GM03348 (cell line): ENCODE results near the gene WDR5.
A peak's percentile ranks its signal among the peaks of the same experiment; 100 is the strongest.

Experiments used
- DNase-seq: peaks from one replicate; pipeline ENCODE4 v3.0.0; 2012; ENCODE audit warnings: low spot score

WDR5 gene

GRCh38 chr9:134132208-134132870 lies 3.5 kb upstream of the WDR5 start:
- DNase-seq, result no peak

GRCh38 chr9:134134949-134135342 lies 936 bp upstream of the WDR5 start:
- no peak for DNase-seq

GRCh38 chr9:134136118-134136995 lies 475 bp downstream of the WDR5 start:
- peak; percentile 60 for DNase-seq

GRCh38 chr9:134136996-134137299 lies 1.1 kb downstream of the WDR5 start:
- DNase-seq, result no peak

GRCh38 chr9:134138292-134138691 lies 2.4 kb downstream of the WDR5 start:
- no peak for DNase-seq

DNA sequence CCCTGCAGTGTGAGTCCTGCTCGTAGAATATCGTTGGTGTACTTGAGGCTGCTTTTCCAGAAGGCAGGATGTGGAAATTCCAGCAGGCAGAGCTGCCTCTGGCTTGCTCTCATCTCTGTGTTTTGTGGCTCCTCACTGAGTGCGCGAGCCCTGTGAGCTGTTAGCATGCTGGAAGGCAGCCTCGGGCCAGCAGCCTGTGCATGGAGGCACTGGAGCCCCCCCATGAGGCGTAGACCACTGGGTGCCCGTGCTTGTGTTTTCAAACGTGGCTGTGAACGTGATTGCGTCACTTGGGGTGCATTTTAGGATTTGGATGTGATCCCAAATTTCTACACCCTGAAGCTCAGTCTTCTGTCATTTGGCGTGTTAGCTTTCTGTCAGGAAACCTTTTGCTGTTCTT lies 3.2 kb downstream of the WDR5 start:
- DNase-seq, result peak; percentile 71

GRCh38 chr9:134141906-134142305 lies 6.0 kb downstream of the WDR5 start:
- no peak for DNase-seq

GRCh38 chr9:134144801-134145200 lies 8.9 kb downstream of the WDR5 start:
- DNase-seq, result no peak

DNA sequence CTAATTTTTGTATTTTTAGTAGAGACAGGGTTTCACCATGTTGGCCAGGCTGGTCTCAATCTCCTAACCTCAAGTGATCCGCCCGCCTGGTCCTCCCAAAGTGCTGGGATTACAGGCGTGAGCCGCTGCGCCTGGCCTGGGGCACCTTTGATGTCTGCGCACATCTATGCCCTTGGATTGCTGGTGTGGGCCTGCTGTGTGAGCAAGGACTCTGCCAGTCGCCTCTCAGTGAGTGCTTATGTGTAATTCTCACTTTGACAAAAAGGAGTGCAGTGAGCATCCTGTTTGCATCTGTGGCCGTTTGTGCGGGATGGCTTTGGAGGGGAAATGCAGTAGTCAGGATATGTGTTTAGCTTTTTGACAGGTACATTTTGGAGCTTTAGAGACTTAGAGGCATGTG lies 9.4 kb downstream of the WDR5 start:
- no peak for DNase-seq

GRCh38 chr9:134146774-134147493 lies 11.1 kb downstream of the WDR5 start:
- no peak for DNase-seq

GRCh38 chr9:134149380-134149779 lies 13.5 kb downstream of the WDR5 start:
- DNase-seq, result no peak

GRCh38 chr9:134150557-134151214 lies 14.8 kb downstream of the WDR5 start:
- DNase-seq, result no peak

DNA sequence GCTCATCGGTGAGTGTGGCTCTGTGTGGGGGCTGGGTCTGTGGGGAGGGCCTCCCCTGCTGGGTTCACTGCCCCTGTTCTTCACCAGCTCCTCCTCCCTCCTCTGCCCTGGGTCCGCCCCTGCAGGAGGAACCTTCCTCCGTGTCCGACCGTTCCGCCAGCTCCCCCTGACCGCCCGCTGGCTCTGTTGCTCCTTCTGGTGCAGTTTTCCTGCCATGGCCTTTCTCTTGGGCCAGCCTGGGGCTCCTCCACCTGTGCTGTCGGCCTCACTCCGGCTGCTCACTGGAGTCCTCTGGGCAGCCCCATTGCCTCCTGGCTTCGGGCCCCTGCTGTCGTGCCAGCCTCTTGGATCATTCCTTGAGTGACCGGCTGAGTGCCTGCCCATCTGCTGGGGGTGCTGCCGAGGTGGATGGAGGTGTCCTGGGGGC lies 16.2 kb downstream of the WDR5 start:
- no peak for DNase-seq

DNA sequence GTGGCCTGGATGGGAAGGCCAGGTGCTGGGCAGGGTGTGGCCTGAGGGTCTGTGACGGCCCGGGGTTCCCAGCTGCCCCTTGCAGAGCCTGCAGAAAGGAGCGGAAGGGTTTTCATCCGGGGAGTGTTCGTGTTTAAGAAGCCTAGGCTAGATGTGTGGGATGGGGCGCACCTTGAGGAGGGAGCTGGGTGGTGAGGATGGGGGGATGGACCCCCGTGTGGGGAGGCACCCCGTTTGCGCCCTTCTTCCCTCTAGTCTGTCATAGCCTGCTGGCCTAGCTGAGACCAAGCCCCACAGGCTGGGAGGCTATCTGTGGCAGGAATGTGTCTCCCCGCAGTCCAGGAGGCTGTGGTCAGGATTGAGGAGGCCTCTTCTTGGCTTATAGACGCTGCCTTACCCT lies 16.6 kb downstream of the WDR5 start:
- DNase-seq, result no peak

DNA sequence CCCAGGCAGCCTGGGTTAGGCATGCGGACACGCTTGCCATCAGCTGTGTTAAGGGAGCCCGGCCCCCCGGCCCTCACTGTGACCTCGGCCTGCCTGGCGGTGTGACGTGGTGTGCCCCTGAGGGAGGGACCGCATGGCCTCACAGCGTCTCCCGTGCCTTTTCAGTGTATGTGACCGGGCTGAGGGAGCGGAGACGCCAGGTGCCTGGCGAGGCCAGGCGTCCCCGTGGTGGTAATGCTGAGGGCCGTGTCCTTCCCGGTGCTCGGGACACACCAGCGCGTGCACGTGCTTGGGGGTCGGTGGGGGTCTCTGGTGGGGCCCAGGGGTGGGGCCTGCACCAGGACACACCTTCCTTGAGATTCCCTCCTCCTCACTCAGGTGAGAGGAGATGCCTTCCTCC lies 17.6 kb downstream of the WDR5 start:
- DNase-seq, result no peak

GRCh38 chr9:134154262-134154701 lies 18.4 kb downstream of the WDR5 start:
- DNase-seq, result no peak

DNA sequence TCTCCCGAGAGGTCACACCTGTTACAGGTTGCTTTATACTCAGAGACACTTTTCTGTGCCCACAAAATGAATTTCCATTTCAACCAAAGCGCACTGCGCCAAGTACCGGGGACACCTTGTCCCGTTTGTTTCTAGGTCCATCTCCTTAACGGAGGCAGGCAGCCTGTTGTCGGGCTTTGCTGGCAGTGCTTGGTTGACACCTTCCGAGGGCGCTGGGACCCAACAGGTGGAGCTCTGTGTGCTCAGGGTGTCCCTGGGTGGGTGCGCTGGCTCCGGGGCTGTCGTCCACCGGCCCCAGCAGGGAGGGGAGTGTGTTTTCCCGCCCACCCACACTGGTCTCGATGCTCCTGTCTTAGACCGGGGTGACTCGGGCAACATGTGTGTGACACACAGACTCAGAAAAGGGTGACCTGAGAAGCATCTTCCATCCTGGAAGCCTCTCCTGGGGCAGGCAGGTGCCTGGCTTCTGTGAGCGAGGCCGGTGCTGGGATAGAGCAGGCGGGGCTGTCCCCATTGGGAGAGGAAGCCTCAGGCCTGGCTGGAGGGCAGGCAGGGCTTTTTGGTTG lies 20.0 kb downstream of the WDR5 start:
- DNase-seq, result no peak

- DNase-seq, result no peak
These were observed 20.9 kb downstream of the WDR5 start for GRCh38 chr9:134156564-134157377.

DNA sequence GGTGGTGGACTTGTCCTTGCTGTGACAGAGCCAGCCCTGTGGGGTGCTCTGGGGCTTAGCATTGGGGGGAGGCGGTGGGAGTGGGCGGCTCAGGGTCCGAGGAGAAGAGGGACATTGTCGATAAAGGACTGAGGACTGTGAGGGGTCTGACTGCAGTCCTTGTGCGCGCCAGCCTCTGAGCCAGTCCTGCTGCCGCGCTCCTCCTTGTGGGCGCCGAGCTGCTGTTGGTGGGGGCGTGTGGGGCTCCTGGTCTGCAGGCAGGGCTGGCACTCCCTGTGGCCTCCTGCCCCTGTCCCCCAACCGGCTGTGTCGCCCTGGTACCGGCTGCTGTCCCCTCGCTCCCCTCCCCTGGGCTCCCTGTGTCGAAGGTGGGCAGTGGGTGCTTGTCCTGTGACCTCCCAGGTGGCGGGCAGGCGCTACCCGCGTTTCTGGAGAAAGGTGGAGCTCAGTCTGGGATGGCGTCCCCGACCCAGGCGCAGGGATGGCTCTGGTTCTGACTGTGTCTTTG lies 21.6 kb downstream of the WDR5 start:
- no peak for DNase-seq

DNA sequence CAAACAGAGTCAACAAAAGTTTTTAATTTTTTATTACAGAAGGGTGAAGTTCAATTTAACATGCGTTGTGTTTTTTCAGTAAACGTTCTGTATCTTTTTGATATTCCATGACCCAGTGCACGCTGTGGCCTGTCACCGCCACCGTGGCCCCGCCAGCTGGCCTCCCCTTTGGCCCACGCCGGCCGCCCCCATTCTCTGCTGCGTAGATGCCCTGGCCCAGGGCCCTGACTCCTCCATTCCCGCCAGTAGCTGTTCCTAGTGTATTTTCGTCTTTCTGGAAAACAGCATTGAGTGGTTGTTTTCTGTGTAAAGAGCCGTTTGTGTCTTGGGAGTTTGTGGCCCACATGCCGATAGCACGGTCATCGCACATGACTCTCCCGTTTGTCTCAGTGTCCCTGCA lies 22.4 kb downstream of the WDR5 start:
- no peak for DNase-seq

DNA sequence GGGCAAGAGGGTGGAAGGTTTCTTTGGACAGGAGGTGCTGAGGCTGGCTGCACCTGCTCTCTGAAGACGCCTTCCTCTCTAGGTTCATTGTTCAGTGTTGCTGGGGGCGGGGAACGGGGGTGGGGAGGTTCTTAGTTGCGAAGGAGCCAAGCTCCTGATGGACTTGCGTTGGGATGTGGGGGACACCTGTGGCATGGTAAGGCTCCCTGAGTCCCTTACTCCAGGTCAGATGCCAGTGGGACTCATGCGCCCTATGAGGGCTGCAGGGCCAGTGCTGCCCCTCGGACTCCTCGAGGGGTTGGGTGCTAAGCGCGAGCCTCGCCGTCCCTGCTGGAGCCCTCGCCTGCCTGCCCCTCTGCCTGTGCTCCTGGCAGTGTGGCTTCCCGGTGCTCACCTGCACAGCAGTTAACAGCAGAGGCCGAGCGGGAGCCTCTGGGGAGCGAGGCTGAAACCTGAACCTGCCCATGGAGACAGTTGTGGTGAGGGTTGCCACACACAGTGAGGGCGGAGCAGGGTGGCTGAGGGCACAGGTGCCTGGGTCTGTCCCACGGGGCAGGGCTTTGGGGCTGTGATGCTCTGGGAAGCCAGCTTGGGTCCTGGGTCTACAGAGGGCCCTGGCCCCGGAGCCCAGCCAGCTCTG lies 23.0 kb downstream of the WDR5 start:
- DNase-seq, result no peak
